ENCODE results near the gene TMED10.
"Not testable (repeated sequence)": the region's sequence is repeated elsewhere in the genome, so short reads cannot be mapped to it uniquely, and the experiment has no call there.

DNA sequence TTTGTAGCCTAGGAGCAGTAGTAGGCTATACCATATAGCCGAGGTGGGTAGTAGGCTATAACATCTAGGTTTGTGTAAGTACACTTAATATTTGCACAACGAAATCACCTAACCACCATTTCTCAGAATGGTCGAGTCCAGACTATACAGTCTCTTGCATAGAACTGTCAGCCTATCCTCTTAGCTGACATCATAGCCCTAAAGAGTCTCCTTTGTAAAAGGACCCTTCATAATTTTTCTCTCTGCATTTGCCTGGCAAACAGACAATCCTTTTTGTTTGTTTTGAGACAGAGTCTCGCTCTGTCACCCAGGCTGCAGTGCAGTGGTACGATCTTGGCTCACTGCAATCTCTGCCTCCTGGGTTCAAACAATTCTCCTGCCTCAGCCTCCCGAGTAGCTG lies 25.8 kb downstream of the TMED10 start:
- TF ChIP-seq CTCF, EZH2 (IDR thresholded peaks at IDR 0.05): not testable (repeated sequence)

Data from neural progenitor cell (in vitro differentiated cells).